MM.1S (cell line): ENCODE data around the gene ATP13A3.

Experiments
- DNase-seq: peaks from one replicate; pipeline ENCODE4 v3.0.0-alpha.2; 2015
- H2AFZ ChIP-seq: fragments of 300-600 bp; sonication (generic); 2 replicates; pipeline ENCODE4 v1.6.0; 2016; ENCODE audit warnings: antibody characterized with exemption, low read length
- H3F3A ChIP-seq: fragments of 300-600 bp; sonication (generic); 2 replicates; pipeline ENCODE4 v1.6.1; 2016; ENCODE audit warnings: mild to moderate bottlenecking, antibody characterized with exemption, low read length, moderate library complexity, mixed read lengths; ENCODE audit not compliant: insufficient read depth
- H3K27ac ChIP-seq: fragments of 300-600 bp; sonication (generic); 2 replicates; pipeline ENCODE4 v1.5.1; 2016; ENCODE audit warnings: mild to moderate bottlenecking, low read length
- H3K27me3 ChIP-seq: fragments of 300-600 bp; sonication (generic); replicated peaks from 2 replicates; pipeline ENCODE4 v1.6.0; 2016; ENCODE audit warnings: low read length; ENCODE audit not compliant: insufficient read depth
- H3K36me3 ChIP-seq: fragments of 300-600 bp; sonication (generic); replicated peaks from 2 replicates; pipeline ENCODE4 v1.6.1; 2016; ENCODE audit warnings: mild to moderate bottlenecking, low read length, mixed read lengths; ENCODE audit not compliant: insufficient read depth
- H3K4me1 ChIP-seq: fragments of 300-600 bp; sonication (generic); 2 replicates; pipeline ENCODE4 v1.6.1; 2016; ENCODE audit warnings: low read length, mixed read lengths
- H3K4me2 ChIP-seq: fragments of 300-600 bp; sonication (generic); 2 replicates; pipeline ENCODE4 v1.6.0; 2016; ENCODE audit warnings: low read depth, low read length
- H3K4me3 ChIP-seq: fragments of 300-600 bp; sonication (generic); 2 replicates; pipeline ENCODE4 v1.5.1; 2016; ENCODE audit warnings: low read length, mixed read lengths
- H3K79me2 ChIP-seq: fragments of 300-600 bp; sonication (generic); 2 replicates; pipeline ENCODE4 v1.6.1; 2016; ENCODE audit warnings: mixed run types, low read length, mixed read lengths
- H3K9ac ChIP-seq: fragments of 300-600 bp; sonication (generic); 2 replicates; pipeline ENCODE4 v1.6.1; 2016; ENCODE audit warnings: low read length, mixed read lengths
- H3K9me2 ChIP-seq: fragments of 300-600 bp; sonication (generic); replicated peaks from 2 replicates; pipeline ENCODE4 v1.6.1; 2016; ENCODE audit warnings: mild to moderate bottlenecking, low read length, mixed read lengths; ENCODE audit not compliant: insufficient read depth
- H3K9me3 ChIP-seq: fragments of 300-600 bp; sonication (generic); replicated peaks from 2 replicates; pipeline ENCODE4 v1.6.1; 2016; ENCODE audit warnings: mild to moderate bottlenecking, low read length, mixed read lengths; ENCODE audit not compliant: insufficient read depth
- H4K20me1 ChIP-seq: fragments of 300-600 bp; sonication (generic); 2 replicates; pipeline ENCODE4 v1.6.1; 2016; ENCODE audit warnings: mild to moderate bottlenecking, low read length, moderate library complexity, mixed read lengths; ENCODE audit not compliant: insufficient read depth
- EZH2 ChIP-seq: fragments of 300-600 bp; sonication (generic); optimal IDR thresholded peaks from 2 replicates; pipeline ENCODE3; 2017; ENCODE audit warnings: low read depth, mild to moderate bottlenecking, antibody characterized with exemption, low read length, mixed read lengths
- EZH2phosphoT487 ChIP-seq: fragments of 300-600 bp; sonication (generic); IDR thresholded peaks from 2 replicates; pipeline ENCODE4 v1.6.1; 2018; ENCODE audit warnings: antibody characterized with exemption, low read length
- TF ChIP-seq, protein P1 (sequence below): fragments of 300-600 bp; sonication (generic); IDR thresholded peaks from 2 replicates; pipeline ENCODE4 v1.5.1; 2016; ENCODE audit warnings: antibody characterized with exemption, low read length, mixed read lengths

The ATP13A3 gene

DNA sequence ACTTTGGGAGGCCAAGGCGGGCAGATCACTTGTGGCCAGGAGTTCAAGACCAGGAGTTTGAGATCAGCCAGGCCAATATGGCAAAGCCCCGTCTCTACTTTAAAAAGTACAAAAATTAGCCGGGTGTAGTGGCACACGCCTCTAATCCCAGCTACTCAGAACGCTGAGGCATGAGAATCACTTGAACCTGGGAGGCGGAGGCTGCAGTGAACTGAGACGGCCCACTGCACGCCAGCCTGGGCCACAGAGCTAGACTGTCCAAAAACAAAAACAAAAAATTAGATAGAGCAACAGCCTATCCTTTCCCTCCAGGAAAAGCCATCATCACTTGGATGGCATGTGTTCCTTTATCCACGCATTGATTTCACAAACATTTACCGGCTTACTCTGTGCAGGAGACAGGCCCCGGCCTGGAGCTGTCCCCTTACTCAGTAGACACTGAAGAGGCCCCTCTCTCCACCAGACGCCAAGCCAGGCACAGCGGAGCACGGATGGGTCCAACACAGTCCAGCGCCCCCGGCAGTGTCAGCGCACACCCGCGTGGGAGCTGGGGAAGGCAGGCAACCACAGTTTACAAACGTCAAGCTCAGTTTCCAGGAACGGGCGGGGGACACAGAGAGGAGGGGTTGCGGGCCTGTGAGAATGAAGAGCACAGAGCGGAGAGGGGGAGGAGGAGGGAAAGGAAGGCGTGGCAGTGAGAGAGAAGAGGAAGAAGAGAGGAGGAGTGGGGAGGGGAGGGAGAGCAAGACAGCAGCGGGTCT lies 90.8 kb downstream of the ATP13A3 start:
- no peak for DNase-seq
- no peak overlapping the region for H3K4me3 ChIP-seq
- H3K4me1 ChIP-seq, result 0 out of 2 replicates have a peak, but pooled peaks cover 4% of the 10 kb centered on the region
- H3K79me2 ChIP-seq, result no peaks in the 10 kb centered on the region
- H3K9me2 ChIP-seq, result no peaks in the 10 kb centered on the region
- H3K27ac ChIP-seq, result no peak overlapping the region
- H3F3A ChIP-seq, result no peaks in the 10 kb centered on the region
- H3K4me2 ChIP-seq, result no peak overlapping the region
- no peak overlapping the region for H3K9ac ChIP-seq
- peaks cover 53% of the 10 kb centered on the region for H3K27me3 ChIP-seq
- H2AFZ ChIP-seq, result no peak overlapping the region
- no peaks in the 10 kb centered on the region for H4K20me1 ChIP-seq
- H3K9me3 ChIP-seq, result no peaks in the 10 kb centered on the region
- no peak for TF ChIP-seq EZH2
- no peak for TF ChIP-seq EZH2phosphoT487
- TF ChIP-seq, protein P1, sequence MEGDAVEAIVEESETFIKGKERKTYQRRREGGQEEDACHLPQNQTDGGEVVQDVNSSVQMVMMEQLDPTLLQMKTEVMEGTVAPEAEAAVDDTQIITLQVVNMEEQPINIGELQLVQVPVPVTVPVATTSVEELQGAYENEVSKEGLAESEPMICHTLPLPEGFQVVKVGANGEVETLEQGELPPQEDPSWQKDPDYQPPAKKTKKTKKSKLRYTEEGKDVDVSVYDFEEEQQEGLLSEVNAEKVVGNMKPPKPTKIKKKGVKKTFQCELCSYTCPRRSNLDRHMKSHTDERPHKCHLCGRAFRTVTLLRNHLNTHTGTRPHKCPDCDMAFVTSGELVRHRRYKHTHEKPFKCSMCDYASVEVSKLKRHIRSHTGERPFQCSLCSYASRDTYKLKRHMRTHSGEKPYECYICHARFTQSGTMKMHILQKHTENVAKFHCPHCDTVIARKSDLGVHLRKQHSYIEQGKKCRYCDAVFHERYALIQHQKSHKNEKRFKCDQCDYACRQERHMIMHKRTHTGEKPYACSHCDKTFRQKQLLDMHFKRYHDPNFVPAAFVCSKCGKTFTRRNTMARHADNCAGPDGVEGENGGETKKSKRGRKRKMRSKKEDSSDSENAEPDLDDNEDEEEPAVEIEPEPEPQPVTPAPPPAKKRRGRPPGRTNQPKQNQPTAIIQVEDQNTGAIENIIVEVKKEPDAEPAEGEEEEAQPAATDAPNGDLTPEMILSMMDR, result no peak
- no peaks in the 10 kb centered on the region for H3K36me3 ChIP-seq

DNA sequence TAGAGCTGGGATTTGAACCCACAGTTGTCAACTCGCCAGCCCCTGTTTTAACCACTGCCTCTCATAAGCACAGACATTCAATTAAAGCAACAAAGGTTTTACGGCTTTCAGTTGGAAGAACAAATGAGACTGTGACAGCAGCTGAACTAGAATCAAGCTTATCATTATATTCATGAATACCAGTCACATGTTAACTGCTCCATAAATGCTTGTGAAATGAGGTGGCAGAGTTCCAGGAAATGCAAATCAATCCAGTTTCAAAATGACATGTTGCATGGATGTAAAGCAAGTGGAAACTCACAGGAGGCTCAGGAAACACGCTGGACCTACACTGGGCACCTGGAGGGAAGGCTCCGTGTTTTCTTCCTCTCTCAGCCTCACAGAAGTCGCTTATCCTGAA lies 91.6 kb downstream of the ATP13A3 start:
- DNase-seq, result no peak
- Histone ChIP-seq H3F3A (no peaks in the 10 kb centered on the region), H3K4me1 (0 out of 2 replicates have a peak, but pooled peaks cover 4% of the 10 kb centered on the region), H3K9ac (no peak overlapping the region), H3K79me2 (no peaks in the 10 kb centered on the region), H2AFZ (no peak overlapping the region), H3K27ac (no peak overlapping the region), H3K36me3 (no peaks in the 10 kb centered on the region), H3K27me3 (peaks cover 60% of the 10 kb centered on the region), H3K4me3 (no peak overlapping the region), H3K9me3 (no peaks in the 10 kb centered on the region), H4K20me1 (no peaks in the 10 kb centered on the region), H3K4me2 (no peak overlapping the region), H3K9me2 (no peaks in the 10 kb centered on the region)
- TF ChIP-seq, protein P1, result no peak
- TF ChIP-seq EZH2phosphoT487 (no peak), EZH2 (no peak)

- no peak overlapping the region for H3K27ac ChIP-seq
- 0 out of 2 replicates have a peak, but pooled peaks cover 3% of the 10 kb centered on the region for H3K4me1 ChIP-seq
- no peak overlapping the region for H3K4me3 ChIP-seq
- TF ChIP-seq EZH2, result no peak
- TF ChIP-seq, protein P1, result no peak
- no peak for TF ChIP-seq EZH2phosphoT487
- H3K79me2 ChIP-seq, result no peaks in the 10 kb centered on the region
- no peak for DNase-seq
- H3K4me2 ChIP-seq, result no peak overlapping the region
- no peaks in the 10 kb centered on the region for H4K20me1 ChIP-seq
- no peaks in the 10 kb centered on the region for H3K36me3 ChIP-seq
- H3K9ac ChIP-seq, result no peak overlapping the region
- no peak overlapping the region for H2AFZ ChIP-seq
- H3K9me2 ChIP-seq, result no peaks in the 10 kb centered on the region
- no peaks in the 10 kb centered on the region for H3K9me3 ChIP-seq
- peaks cover 45% of the 10 kb centered on the region for H3K27me3 ChIP-seq
- no peaks in the 10 kb centered on the region for H3F3A ChIP-seq
Measured at GRCh38 chr3:194392576-194392975, 94.2 kb downstream of the ATP13A3 start.
